ENCODE results near the gene TSPAN18. TPM values are rescaled to one million over a fixed set of nuclear protein-coding genes. Genes with fewer than 3 reads are reported as not detected.

TSPAN18 gene
- total RNA-seq, 1 experiment from 2014 or later: 18.3 TPM

- Histone ChIP-seq H3K79me2 (ENCODE audit: insufficient read depth, low read length) (no peaks in the 10 kb centered on the region), H3K9me3 (ENCODE audit: control insufficient read depth in 1 of 2, insufficient read depth in 1 of 2, low read depth in 1 of 2, low read length in 2 of 2) (no peaks in the 10 kb centered on the region; a peak in 1 of 4 replicates), H3K4me3 (replicated peaks in 1 of 2; ENCODE audit: low read depth in 1 of 2, low read length in 2 of 2) (no peak overlapping the region), H3K27me3 (ENCODE audit: insufficient read depth, low read length) (no peaks in the 10 kb centered on the region), H3K4me2 (ENCODE audit: low read length) (no peak overlapping the region), H3K27ac (ENCODE audit: low read depth, low read length) (no peak overlapping the region), H3K4me1 (ENCODE audit: control insufficient read depth in 1 of 2, insufficient read depth in 2 of 2, low read length in 2 of 2) (no peaks in the 10 kb centered on the region), H3K9me2 (ENCODE audit: insufficient read depth) (no peaks in the 10 kb centered on the region), H3K36me3 (ENCODE audit: control insufficient read depth in 1 of 2, insufficient read depth in 2 of 2, low read length in 2 of 2) (no peaks in the 10 kb centered on the region), H2AFZ (ENCODE audit: low read depth, low read length, poor library complexity, severe bottlenecking) (no peak overlapping the region), H4K20me1 (ENCODE audit: insufficient read depth) (no peaks in the 10 kb centered on the region), H3K9ac (ENCODE audit: low read length) (no peak overlapping the region)
- TF ChIP-seq CTCF (IDR thresholded peaks at IDR 0.05 in 2 of 3, conservative IDR thresholded peaks at IDR 0.05 in 1 of 3; ENCODE audit: borderline replicate concordance in 1 of 3, insufficient read depth in 1 of 3, low read depth in 2 of 3, low read length in 2 of 3) (no peak), POLR2A (IDR thresholded peaks at IDR 0.05; ENCODE audit: borderline replicate concordance, extremely low read depth, insufficient read depth, insufficient read length) (no peak), REST (IDR thresholded peaks at IDR 0.05; ENCODE audit: low read depth) (no peak), TCF7L2 (IDR thresholded peaks at IDR 0.05; ENCODE audit: borderline replicate concordance, extremely low read depth, insufficient read depth, insufficient read length) (no peak), MAX (IDR thresholded peaks at IDR 0.05) (no peak), SP1 (IDR thresholded peaks at IDR 0.05; ENCODE audit: low read depth) (no peak), EZH2phosphoT487 (IDR thresholded peaks at IDR 0.05; ENCODE audit: borderline replicate concordance) (no peak), JUND (IDR thresholded peaks at IDR 0.05) (no peak), EZH2 (IDR thresholded peaks at IDR 0.05) (no peak), YY1 (IDR thresholded peaks at IDR 0.05; ENCODE audit: extremely low read depth, insufficient replicate concordance, low read depth, low read length) (no peak), CBX3 (IDR thresholded peaks at IDR 0.05; ENCODE audit: low read depth) (no peak), ZBTB33 (IDR thresholded peaks at IDR 0.05; ENCODE audit: extremely low read depth, insufficient replicate concordance, low read length) (no peak), FOSL1 (IDR thresholded peaks at IDR 0.05; ENCODE audit: low read depth) (no peak), ELF1 (IDR thresholded peaks at IDR 0.05; ENCODE audit: borderline replicate concordance, low read depth) (no peak), ATF3 (IDR thresholded peaks at IDR 0.05) (no peak), SRF (IDR thresholded peaks at IDR 0.05; ENCODE audit: low read depth) (no peak), RAD21 (IDR thresholded peaks at IDR 0.05; ENCODE audit: low read depth) (no peak), SIN3A (IDR thresholded peaks at IDR 0.05; ENCODE audit: low read depth) (no peak)
- intact Hi-C loops (cut with micrococcal nuclease): no loop called here
- ATAC-seq: no peak
- ChIA-PET RAD21 (ENCODE audit: low non-redundant PET in 1 of 2, low total read pairs in 2 of 2, uncharacterized antibody in 2 of 2, unreplicated experiment in 2 of 2) (no interaction called here), POLR2A (no interaction called here), CTCF (no interaction called here)
- BruUV-seq (replicated peaks): no TSS peak
- DNase-seq (ENCODE audit: low read depth, low spot score): no peak
These were observed 100.3 kb downstream of the TSPAN18 start for GRCh38 chr11:44826922-44827643.

Data from HCT116 (cell line).